Left forelimb (tissue), 1 donor: Measurements from ENCODE around the gene PARM1.

Source experiments
- DNase-seq: peaks from one replicate; pipeline ENCODE4 v3.0.0-alpha.2; 2018; ENCODE audit warnings: low spot score

PARM1 gene, protein sequence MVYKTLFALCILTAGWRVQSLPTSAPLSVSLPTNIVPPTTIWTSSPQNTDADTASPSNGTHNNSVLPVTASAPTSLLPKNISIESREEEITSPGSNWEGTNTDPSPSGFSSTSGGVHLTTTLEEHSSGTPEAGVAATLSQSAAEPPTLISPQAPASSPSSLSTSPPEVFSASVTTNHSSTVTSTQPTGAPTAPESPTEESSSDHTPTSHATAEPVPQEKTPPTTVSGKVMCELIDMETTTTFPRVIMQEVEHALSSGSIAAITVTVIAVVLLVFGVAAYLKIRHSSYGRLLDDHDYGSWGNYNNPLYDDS

GRCh38 chr4:74932832-74933561, at the start of gene PARM1:
TSS of gene PARM1 (plus strand) at chr4:74933116. CDS start at chr4:74933328, 212 bp downstream.
- peak; percentile 92 for DNase-seq

- no peak for DNase-seq
Measured at GRCh38 chr4:74884266-74884665, 48.6 kb upstream of the PARM1 start.

DNA sequence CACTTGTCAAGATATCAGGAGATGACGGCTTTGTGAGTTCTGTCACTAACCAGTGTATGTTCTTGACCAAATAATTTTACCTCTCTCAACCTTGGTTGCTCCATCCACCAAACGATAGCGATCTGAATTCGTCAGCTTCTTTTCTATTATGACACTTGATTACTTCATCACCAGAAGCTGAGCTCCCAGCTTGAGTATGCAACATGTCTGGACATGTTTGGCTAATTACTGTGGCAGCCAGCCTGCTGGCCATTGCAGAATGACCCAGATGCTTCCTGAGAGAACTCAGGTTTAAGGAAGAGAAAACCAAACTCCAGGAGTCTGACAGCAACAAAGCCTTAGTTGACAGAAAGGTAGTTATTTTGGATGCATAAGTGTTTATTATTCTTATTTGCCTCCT, 46.4 kb upstream of the PARM1 start:
- no peak for DNase-seq

DNA sequence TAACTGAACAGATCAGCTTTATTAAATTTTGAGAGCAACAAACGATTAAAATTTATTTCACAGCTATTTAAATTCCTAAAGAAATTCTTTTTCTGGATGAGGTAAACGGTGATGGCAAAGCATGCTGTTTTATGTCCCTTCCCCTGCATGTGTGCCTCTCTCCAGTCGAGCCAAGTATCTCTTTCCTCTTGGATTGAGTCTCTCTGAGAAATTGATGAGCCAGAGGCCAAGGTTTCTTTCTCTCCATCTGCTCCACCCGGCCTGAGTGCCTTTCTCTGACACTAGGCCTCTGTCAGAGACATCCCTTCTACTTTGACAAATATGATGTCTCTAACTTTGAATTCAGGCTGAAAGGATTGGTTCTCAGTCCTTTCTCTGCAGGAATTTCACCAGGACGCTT, 42.6 kb upstream of the PARM1 start:
- DNase-seq = no peak

GRCh38 chr4:74891037-74891436, 41.9 kb upstream of the PARM1 start:
- no peak for DNase-seq

DNA sequence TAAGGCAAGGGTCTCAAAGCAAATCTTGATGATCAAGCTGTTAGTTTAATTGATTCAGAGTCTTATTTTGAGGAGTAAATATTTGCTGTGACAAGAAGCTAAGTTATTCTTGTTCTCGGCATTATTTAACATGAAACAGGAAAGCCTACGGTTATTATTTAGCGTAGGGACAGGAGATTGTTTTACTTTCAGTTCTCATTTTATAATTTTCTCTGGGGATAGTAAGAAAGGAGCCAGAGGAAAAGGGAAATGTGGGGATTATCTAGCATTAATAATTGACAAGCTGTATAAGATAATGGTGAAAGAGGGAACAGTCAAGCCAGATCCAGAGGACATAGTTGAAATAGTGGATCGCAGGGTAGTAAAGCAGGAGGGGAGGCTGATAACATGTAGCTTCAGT, 39.7 kb upstream of the PARM1 start:
- no peak for DNase-seq

GRCh38 chr4:74896595-74896994, 36.3 kb upstream of the PARM1 start:
- DNase-seq = no peak

DNA sequence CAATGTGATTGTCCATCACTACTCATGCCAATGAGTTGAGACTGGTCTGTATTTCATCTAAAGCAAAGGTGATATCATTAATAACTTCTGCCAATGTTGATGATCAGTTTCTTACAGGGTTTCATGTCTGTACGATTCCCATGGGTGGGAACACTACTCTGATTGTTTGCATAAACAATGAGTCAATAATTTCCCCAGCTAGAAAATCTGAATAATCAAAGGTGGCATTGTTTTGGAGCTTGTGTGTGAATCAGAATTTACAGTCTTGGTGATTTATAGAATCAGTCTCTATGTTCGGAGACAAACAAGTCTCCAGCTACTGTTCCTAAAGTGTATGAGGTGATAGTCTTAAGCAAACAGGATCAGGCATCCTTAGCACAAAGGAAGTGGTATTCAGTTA, 35.5 kb upstream of the PARM1 start:
- DNase-seq = no peak

- DNase-seq = no peak
Measured at GRCh38 chr4:74900862-74901261, 32.1 kb upstream of the PARM1 start.

DNA sequence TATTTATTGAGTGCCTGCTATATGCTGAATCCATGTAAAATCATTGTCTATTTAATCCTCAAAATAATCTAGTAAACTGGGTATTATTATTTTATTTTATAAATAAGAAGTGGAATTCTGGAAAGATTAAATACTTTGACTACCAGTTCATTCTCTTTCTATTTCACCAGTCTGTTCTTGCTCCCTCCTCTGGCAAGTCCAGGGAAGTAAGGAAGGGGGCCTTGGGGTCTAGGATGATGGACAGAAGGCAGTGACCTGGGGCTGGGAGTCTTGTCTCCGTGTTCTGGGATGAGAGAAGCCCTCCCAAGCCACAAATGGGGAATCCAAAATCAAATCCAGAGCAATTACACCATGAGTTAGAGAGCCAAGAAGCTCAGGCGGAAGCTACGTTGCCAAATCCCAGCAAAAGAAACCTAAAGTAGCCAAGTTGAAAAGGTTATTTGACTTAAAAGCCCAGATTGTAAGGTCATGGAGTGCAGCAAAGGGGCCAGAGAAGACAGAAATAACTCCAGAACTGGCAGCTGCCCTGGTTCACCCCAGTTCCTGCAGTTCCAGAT, 28.3 kb upstream of the PARM1 start:
- no peak for DNase-seq

DNA sequence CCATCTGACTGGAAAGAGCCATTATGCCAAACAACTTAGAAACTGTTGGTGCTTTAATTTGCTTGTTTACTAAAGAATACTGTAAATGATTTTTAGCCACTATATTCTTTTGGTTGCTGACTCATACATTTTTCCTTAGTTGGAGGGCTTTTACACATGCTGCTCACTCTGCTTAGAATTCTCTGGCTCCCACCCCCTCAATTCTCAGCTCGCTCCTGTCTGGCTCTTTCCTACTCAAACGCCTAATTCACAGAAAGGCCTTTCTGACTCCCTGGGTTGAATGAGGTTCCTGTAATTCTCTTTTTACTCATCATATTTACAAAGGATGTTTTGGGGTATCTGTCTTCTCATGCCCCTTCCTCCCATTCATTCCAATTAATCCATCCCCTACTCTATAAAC, 26.1 kb upstream of the PARM1 start:
- DNase-seq = no peak

DNA sequence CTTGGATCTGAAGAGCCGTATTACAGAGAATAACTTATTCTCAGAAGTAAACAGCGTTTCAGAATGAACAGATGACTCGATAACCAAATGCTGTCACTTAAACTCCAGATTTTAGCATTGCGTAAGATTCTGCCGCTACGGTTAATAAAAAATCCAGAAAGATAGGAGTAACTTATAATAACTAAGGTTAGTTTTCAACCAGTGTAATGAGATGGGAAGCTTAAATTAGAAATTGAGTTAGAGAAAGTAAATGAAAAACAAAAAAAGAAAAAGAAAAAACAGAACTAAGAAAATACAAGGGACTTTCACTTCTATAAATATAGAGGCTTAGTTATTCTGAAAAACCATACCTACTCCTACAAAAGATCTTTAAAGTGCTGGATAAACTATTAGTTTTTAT, 13.1 kb upstream of the PARM1 start:
- DNase-seq = no peak

DNA sequence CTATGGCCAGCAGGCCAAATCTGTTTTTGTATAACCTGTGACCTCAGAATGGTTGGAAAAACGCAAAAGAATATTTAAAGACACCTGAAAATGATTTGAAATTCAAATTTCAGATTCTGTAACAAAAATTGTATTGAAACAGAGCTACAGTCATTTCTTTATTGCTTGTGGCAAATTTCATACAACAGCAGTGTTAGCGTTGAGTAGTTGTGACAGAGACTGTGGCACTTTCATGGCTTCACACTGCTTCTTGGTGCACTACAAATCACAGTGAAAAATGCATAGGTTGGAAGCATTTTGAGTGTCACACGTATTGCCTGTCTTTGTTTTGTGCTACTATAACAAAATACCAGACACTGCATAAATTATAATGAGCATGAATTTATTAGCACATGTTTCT, 12.2 kb upstream of the PARM1 start:
- DNase-seq = no peak

DNA sequence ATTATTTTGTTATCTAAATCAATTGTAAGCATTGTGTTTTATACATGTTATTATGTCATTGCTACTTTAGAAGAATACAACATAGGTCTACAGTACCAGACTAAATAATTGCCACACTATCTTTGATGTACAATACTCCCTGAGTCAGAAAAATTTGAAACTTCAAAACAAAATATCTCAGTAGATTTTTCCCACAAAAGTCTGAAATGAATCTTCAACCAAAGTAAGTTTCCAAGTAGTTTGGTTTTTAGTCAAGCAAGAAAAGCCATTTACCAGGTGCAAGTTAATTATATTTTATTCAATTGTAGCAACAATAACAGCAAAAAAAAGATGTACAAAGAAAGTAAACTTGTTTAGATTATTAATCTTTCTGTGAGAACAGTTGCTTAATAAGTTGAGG, 11.4 kb upstream of the PARM1 start:
- DNase-seq = no peak

- no peak for DNase-seq
Measured at GRCh38 chr4:74926007-74926406, 6.9 kb upstream of the PARM1 start.

GRCh38 chr4:74930162-74930561, 2.8 kb upstream of the PARM1 start:
- DNase-seq = no peak

DNA sequence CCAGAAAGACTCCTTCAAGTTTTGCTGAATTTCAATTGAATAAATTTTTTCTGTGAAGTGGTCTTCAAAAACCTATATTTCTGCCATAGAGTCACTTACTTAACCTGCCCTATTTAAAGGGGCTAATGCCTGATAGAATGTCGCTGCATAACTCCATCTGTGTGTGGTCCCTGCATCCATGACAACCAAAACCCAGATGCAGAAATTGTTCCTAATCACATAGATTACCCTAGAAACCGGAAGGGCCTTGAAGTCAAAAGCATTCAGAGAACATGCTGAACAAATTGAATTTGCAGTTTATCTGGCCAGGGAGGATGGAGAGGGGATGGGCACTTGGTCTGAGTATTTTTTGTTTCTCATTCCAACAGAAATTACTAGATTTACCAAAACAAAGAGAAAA, 1.5 kb upstream of the PARM1 start:
- DNase-seq = no peak

DNA sequence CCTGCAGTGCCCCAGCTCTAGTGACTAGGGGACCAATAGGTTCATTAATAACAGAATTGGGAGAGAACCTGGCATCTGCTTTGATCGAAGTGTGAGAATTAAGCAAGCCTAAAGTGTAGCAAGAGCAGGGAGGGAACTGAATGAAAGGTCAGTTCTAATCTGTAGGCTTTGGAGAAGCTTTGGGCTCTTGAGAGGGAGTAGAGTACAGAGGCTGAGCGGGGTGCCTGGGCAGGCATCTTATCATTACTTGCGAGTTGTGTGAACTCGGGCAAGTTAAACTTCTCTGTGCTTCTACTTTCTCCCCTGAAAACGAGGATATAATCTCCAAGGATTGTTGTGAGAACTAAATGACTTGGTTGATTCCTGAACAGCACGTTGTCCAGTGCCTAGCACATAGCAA, 906 bp upstream of the PARM1 start:
- no peak for DNase-seq

DNA sequence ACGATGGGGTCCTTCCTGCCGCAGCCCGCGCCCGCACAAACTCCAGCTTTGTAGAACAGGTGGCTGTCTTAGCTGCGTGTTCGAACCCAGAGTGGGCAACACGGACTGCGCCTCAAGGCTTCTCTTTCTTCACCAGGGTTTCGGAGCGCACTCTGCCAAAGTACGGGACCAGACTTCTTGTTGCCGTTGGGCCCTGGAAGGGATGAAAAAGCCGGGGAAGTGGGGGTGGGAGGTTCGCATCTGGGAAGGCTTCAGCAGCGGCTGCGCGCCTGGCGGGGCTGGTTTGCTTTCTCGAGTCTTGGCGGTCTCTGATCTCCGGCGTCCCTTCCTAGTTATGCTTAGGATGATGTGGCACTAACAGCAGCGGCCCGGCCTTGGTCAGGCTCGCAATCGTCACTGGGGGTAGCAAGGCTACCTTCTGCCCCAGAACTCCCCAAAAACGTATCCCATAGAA, 673 bp downstream of the PARM1 start:
- DNase-seq = no peak

DNA sequence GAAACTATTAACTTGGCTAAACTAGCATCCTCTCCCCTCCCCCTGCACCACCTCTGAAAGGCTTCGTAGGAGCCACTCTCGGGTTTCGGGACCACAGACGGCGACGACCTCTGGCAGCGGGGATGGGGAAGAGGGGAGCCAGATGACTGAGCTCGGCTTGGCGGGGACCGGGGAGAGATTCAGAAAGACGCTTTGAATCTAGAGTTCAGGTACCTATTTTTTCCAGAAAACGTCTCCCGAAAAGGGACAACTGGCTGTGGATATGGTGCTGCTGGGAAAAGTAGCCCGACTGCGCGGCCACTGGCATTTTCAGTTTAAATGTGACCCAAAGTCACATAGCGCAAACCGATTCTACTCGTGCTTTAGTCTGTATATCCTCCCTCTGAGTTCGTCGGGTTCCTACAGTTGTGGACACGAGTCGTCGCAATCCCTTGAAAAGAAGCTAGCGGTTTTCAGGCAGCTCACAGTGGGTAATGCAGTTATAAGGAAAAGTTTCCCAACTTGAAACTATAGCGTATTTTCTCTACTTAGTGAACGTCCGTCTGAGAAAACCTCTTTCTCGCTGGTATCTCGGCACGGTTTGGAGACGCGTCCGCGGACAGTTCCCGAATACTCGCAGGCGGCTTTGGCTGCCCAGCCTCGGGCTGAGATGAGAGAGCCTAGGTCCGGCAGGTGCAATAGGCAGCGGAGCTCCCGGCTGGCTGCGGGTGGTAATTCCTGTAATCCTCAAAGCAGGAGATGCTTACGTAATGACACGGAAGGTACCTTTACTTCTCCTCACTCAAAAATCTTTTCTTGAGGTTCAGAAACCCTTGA, 1.3 kb downstream of the PARM1 start:
- peak; percentile 67 for DNase-seq

- DNase-seq = no peak
Measured at GRCh38 chr4:74934888-74935287, 2.0 kb downstream of the PARM1 start.

- no peak for DNase-seq
Measured at GRCh38 chr4:74941123-74941522, 8.2 kb downstream of the PARM1 start.
